Transverse colon (tissue), 4 donors: ENCODE measurements around the gene CYTH2. TPM values are rescaled to one million over a fixed set of nuclear protein-coding genes. Genes with fewer than 3 reads are reported as not detected.
"Not testable (repeated sequence)": the region's sequence is repeated elsewhere in the genome, so short reads cannot be mapped to it uniquely, and the experiment has no call there.

Source experiments
- DNase-seq: peaks from one replicate; pipeline ENCODE4 v3.0.0-alpha.2; 2019
- H3K27ac ChIP-seq, 4 donors: fragments of 200-600 bp; sonication (generic); 2 replicates each; pipeline ENCODE4 v1.5.1; 2016 to 2018; ENCODE audit warnings: inconsistent platforms in 4 of 4
- H3K27me3 ChIP-seq: fragments of 200-600 bp; sonication (generic); 2 replicates; pipeline ENCODE4 v1.5.1; 2017; ENCODE audit warnings: inconsistent platforms
- H3K36me3 ChIP-seq, 4 donors: fragments of 200-600 bp; sonication (generic); 2 replicates each; pipeline ENCODE4 v1.5.1; 2017 to 2019; ENCODE audit warnings: inconsistent platforms in 4 of 4
- H3K4me1 ChIP-seq, 4 donors: fragments of 200-600 bp; sonication (generic); 2 replicates each; pipeline ENCODE4 v1.5.1; 2017 to 2020; ENCODE audit warnings: inconsistent platforms in 4 of 4
- H3K4me3 ChIP-seq, 4 donors: fragments of 200-600 bp; sonication (generic); 1 replicate in 1 of 4; 2 replicates in 3 of 4; pipeline versions ENCODE4 v1.5.1 to v1.6.1; 2017 to 2019; ENCODE audit warnings: inconsistent platforms in 4 of 4
- H3K9me3 ChIP-seq, 2 donors: fragments of 200-600 bp; sonication (generic); 2 replicates each; pipeline ENCODE4 v1.5.1; 2017 to 2019; ENCODE audit warnings: inconsistent platforms in 2 of 2
- CTCF ChIP-seq, 5 experiments: fragments of 200-600 bp in 3 of 5; fragments of 450-650 bp in 2 of 5; sonication (generic) in 3 of 5; IDR thresholded peaks; 1 replicate in 2 of 5; 2 replicates in 3 of 5; pipeline ENCODE4 v1.5.1; 2016 to 2017; ENCODE audit warnings: antibody characterized with exemption in 5 of 5, inconsistent platforms in 3 of 5, mild to moderate bottlenecking in 2 of 5, moderate library complexity in 1 of 5
- EP300 ChIP-seq: sonication (generic); formaldehyde crosslinking; IDR thresholded peaks from one replicate; pipeline ENCODE4 v1.6.1; 2017; ENCODE audit warnings: antibody characterized with exemption, low read depth
- POLR2A ChIP-seq: fragments of 450-650 bp; IDR thresholded peaks from one replicate; pipeline ENCODE4 v1.6.1; 2016; ENCODE audit warnings: antibody characterized with exemption, mild to moderate bottlenecking, moderate library complexity
- POLR2AphosphoS5 ChIP-seq, 3 donors: sonication (generic); formaldehyde crosslinking; IDR thresholded peaks; one replicate each; pipeline ENCODE4 v1.6.1; 2016; ENCODE audit warnings: antibody characterized with exemption in 3 of 3
- WGBS, 2 donors: methylation state at CpG; one replicate each; pipeline ENCODE4 v1.1.5; 2018; ENCODE audit warnings: low coverage in 1 of 2; 5-methylcytosine and 5-hydroxymethylcytosine counted together
- in situ Hi-C, 4 donors: fragments of 200-750 bp; cut with MboI; loops; one replicate each; pipeline versions ENCODE4 v1.15.0 to v1.15.1; 2017; ENCODE audit warnings: low sequenced_read_pairs in 3 of 4, low pct_ligation_motif_present in 1 of 4, low pct_unique_long_range_greater_than_20kb in 1 of 4
- intact Hi-C: fragments of 100-400 bp; cut with DNase I; formaldehyde crosslinking; loops from one replicate; pipeline ENCODE4 v1.15.1; 2023; ENCODE audit warnings: low total_unique reads
- total RNA-seq, 4 donors: library from RNA; depleted of rRNA; stranded (reverse); fragments of >200 nt; gene quantifications; one replicate each; pipeline ENCODE4 v1.1.0, GENCODE V29; 2016

Gene CYTH2
- total RNA-seq, 4 donors from 2014 or later, result 61.1 to 410 (median 171) TPM

GRCh38 chr19:48518207-48518606 is 49.0 kb downstream of the CYTH2 start:
- Histone ChIP-seq H3K4me3 (no peak overlapping the region), H3K9me3 (no peaks in the 10 kb centered on the region), H3K27me3 (peaks cover 61% of the 10 kb centered on the region), H3K27ac (no peak overlapping the region), H3K4me1 (peaks cover 0 to 8% (median 3%) of the 10 kb centered on the region in 4 donors), H3K36me3 (no peaks in the 10 kb centered on the region)
- intact Hi-C loops (no loop called here), in situ Hi-C loops (no loop called here)
- DNase-seq, result no peak
- WGBS, 2 donors, result 90% methylated on average over 3 of the region's 3 CpGs; no CpG with 5 or more reads in 1 of the 2 donors
- TF ChIP-seq POLR2AphosphoS5 (IDR thresholded peaks at IDR 0.05) (no peak), POLR2A (no peak), EP300 (no peak), CTCF (IDR thresholded peaks at IDR 0.05) (no peak)

GRCh38 chr19:48519426-48519825 is 50.3 kb downstream of the CYTH2 start:
- H3K27me3 ChIP-seq, result peaks cover 62% of the 10 kb centered on the region
- H3K36me3 ChIP-seq, H3K27ac ChIP-seq, H3K4me3 ChIP-seq, H3K9me3 ChIP-seq, in situ Hi-C loops, intact Hi-C loops, H3K4me1 ChIP-seq, DNase-seq: not testable (repeated sequence)
- 67 to 83% methylated on average over 2 to 4 of the region's 4 CpGs for WGBS, 2 donors

GRCh38 chr19:48520134-48520533 is 51.0 kb downstream of the CYTH2 start:
- no peaks in the 10 kb centered on the region for H3K4me1 ChIP-seq
- H3K27ac ChIP-seq, result no peak overlapping the region
- no peak for DNase-seq
- in situ Hi-C loops, result no loop called here
- WGBS, 2 donors, result 49 to 56% methylated on average over 4 of the region's 4 CpGs
- no peak for TF ChIP-seq POLR2A
- no peak for TF ChIP-seq CTCF (IDR thresholded peaks at IDR 0.05)
- no peak for TF ChIP-seq EP300
- TF ChIP-seq POLR2AphosphoS5 (IDR thresholded peaks at IDR 0.05), result no peak
- intact Hi-C loops, result no loop called here
- peaks cover 67% of the 10 kb centered on the region for H3K27me3 ChIP-seq
- H3K4me3 ChIP-seq, result no peak overlapping the region
- H3K36me3 ChIP-seq, result no peaks in the 10 kb centered on the region
- peaks cover 7 to 10% of the 10 kb centered on the region in 2 donors for H3K9me3 ChIP-seq

- no peak for DNase-seq
- H3K4me3 ChIP-seq, result no peak overlapping the region
- no peak overlapping the region for H3K27ac ChIP-seq
- no peaks in the 10 kb centered on the region for H3K36me3 ChIP-seq
- in situ Hi-C loops, result no loop called here
- peaks cover 25 to 44% of the 10 kb centered on the region in 2 donors for H3K9me3 ChIP-seq
- H3K4me1 ChIP-seq, result no peaks in the 10 kb centered on the region
- 82 to 100% methylated on average over 2 of the region's 2 CpGs for WGBS, 2 donors
- peaks cover 72% of the 10 kb centered on the region for H3K27me3 ChIP-seq
- intact Hi-C loops, result no loop called here
- TF ChIP-seq POLR2A, result no peak
- TF ChIP-seq CTCF (IDR thresholded peaks at IDR 0.05), result no peak
Measured at GRCh38 chr19:48524221-48524620, 55.1 kb downstream of the CYTH2 start.

- in situ Hi-C loops, result no loop called here
Measured at GRCh38 chr19:48524732-48525131, 55.6 kb downstream of the CYTH2 start.

More at GRCh38 chr19:48524732-48525131, 55.6 kb downstream of the CYTH2 start:
- whole genome bisulfite sequencing, 2 donors, result 89 to 95% methylated on average over 3 to 5 of the region's 5 CpGs
- Histone ChIP-seq H3K9me3 (peaks cover 25 to 47% of the 10 kb centered on the region in 2 donors), H3K27ac (no peak overlapping the region), H3K36me3 (no peaks in the 10 kb centered on the region), H3K27me3 (peaks cover 73% of the 10 kb centered on the region), H3K4me3 (no peak overlapping the region), H3K4me1 (no peaks in the 10 kb centered on the region)
- DNase-seq, result no peak
- intact Hi-C loops, result no loop called here
- no peak for TF ChIP-seq CTCF (IDR thresholded peaks at IDR 0.05)
- TF ChIP-seq POLR2A, result no peak
- no peak for TF ChIP-seq POLR2AphosphoS5 (IDR thresholded peaks at IDR 0.05)
- no peak for TF ChIP-seq EP300
